ENCODE measurements around the gene LRRC72.

Gene LRRC72

GRCh38 chr7:16611711-16612110, 85.1 kb downstream of the LRRC72 start:
- Histone ChIP-seq H3K4me2 (no peak overlapping the region), H3K27ac (no peak overlapping the region), H3K27me3 (no peaks in the 10 kb centered on the region), H3K4me3 (no peak overlapping the region), H3K36me3 (peaks cover 65% of the 10 kb centered on the region), H3K9ac (no peak overlapping the region), H3K4me1 (no peaks in the 10 kb centered on the region), H4K20me1 (no peaks in the 10 kb centered on the region), H3K9me3 (no peaks in the 10 kb centered on the region)
- no peak for TF ChIP-seq Cebpa-rat (IDR thresholded peaks at IDR 0.05)

- H3K4me2 ChIP-seq, result no peak overlapping the region
- H3K4me1 ChIP-seq, result no peaks in the 10 kb centered on the region
- H3K9ac ChIP-seq, result no peak overlapping the region
- H3K27ac ChIP-seq, result no peak overlapping the region
- H3K9me3 ChIP-seq, result no peaks in the 10 kb centered on the region
- no peaks in the 10 kb centered on the region for H3K27me3 ChIP-seq
- no peaks in the 10 kb centered on the region for H4K20me1 ChIP-seq
- H3K4me3 ChIP-seq, result no peak overlapping the region
- H3K36me3 ChIP-seq, result peaks cover 62% of the 10 kb centered on the region
- TF ChIP-seq Cebpa-rat (IDR thresholded peaks at IDR 0.05), result no peak
Observed at GRCh38 chr7:16615228-16615627, 88.6 kb downstream of the LRRC72 start.

GRCh38 chr7:16616122-16616521, 89.5 kb downstream of the LRRC72 start:
- H3K4me2 ChIP-seq, result no peak overlapping the region
- H3K36me3 ChIP-seq, result peaks cover 63% of the 10 kb centered on the region
- H4K20me1 ChIP-seq, result no peaks in the 10 kb centered on the region
- H3K4me1 ChIP-seq, result no peaks in the 10 kb centered on the region
- no peak overlapping the region for H3K27ac ChIP-seq
- no peak for TF ChIP-seq Cebpa-rat (IDR thresholded peaks at IDR 0.05)
- no peaks in the 10 kb centered on the region for H3K9me3 ChIP-seq
- H3K4me3 ChIP-seq, result no peak overlapping the region
- H3K9ac ChIP-seq, result no peak overlapping the region
- H3K27me3 ChIP-seq, result no peaks in the 10 kb centered on the region

GRCh38 chr7:16616542-16616941, 89.9 kb downstream of the LRRC72 start:
- Histone ChIP-seq H3K9me3 (no peaks in the 10 kb centered on the region), H3K27ac (no peak overlapping the region), H3K4me2 (no peak overlapping the region), H3K9ac (no peak overlapping the region), H3K4me3 (no peak overlapping the region), H3K36me3 (peaks cover 62% of the 10 kb centered on the region), H4K20me1 (no peaks in the 10 kb centered on the region), H3K4me1 (no peaks in the 10 kb centered on the region), H3K27me3 (no peaks in the 10 kb centered on the region)
- no peak for TF ChIP-seq Cebpa-rat (IDR thresholded peaks at IDR 0.05)

GRCh38 chr7:16619979-16620408, 93.4 kb downstream of the LRRC72 start:
- Histone ChIP-seq H4K20me1 (no peaks in the 10 kb centered on the region), H3K9me3 (no peaks in the 10 kb centered on the region), H3K4me3 (no peak overlapping the region), H3K27ac (no peak overlapping the region), H3K9ac (no peak overlapping the region), H3K36me3 (peaks cover 68% of the 10 kb centered on the region), H3K4me1 (no peaks in the 10 kb centered on the region), H3K4me2 (no peak overlapping the region), H3K27me3 (no peaks in the 10 kb centered on the region)
- TF ChIP-seq Cebpa-rat (IDR thresholded peaks at IDR 0.05), result no peak

GRCh38 chr7:16626388-16626787, 99.8 kb downstream of the LRRC72 start:
- Histone ChIP-seq H3K9ac (no peak overlapping the region), H3K4me1 (no peaks in the 10 kb centered on the region), H3K27me3 (no peaks in the 10 kb centered on the region), H3K27ac (no peak overlapping the region), H4K20me1 (no peaks in the 10 kb centered on the region), H3K9me3 (no peaks in the 10 kb centered on the region), H3K36me3 (peaks cover 30% of the 10 kb centered on the region), H3K4me3 (no peak overlapping the region), H3K4me2 (no peak overlapping the region)
- no peak for TF ChIP-seq Cebpa-rat (IDR thresholded peaks at IDR 0.05)

GRCh38 chr7:16627236-16627635, 100.6 kb downstream of the LRRC72 start:
- Histone ChIP-seq H3K4me3 (no peak overlapping the region), H3K9me3 (no peaks in the 10 kb centered on the region), H3K27ac (no peak overlapping the region), H3K36me3 (peaks cover 26% of the 10 kb centered on the region), H3K27me3 (no peaks in the 10 kb centered on the region), H3K9ac (no peak overlapping the region), H3K4me1 (no peaks in the 10 kb centered on the region), H3K4me2 (no peak overlapping the region), H4K20me1 (no peaks in the 10 kb centered on the region)
- TF ChIP-seq Cebpa-rat (IDR thresholded peaks at IDR 0.05), result no peak

GRCh38 chr7:16630654-16631053, 104.0 kb downstream of the LRRC72 start:
- peaks cover 16% of the 10 kb centered on the region for H3K36me3 ChIP-seq
- H3K9ac ChIP-seq, result no peak overlapping the region
- H4K20me1 ChIP-seq, result no peaks in the 10 kb centered on the region
- TF ChIP-seq Cebpa-rat (IDR thresholded peaks at IDR 0.05), result no peak
- H3K27me3 ChIP-seq, result no peaks in the 10 kb centered on the region
- H3K4me2 ChIP-seq, result no peak overlapping the region
- H3K4me3 ChIP-seq, result no peak overlapping the region
- H3K27ac ChIP-seq, result no peak overlapping the region
- no peaks in the 10 kb centered on the region for H3K4me1 ChIP-seq
- H3K9me3 ChIP-seq, result no peaks in the 10 kb centered on the region
